ENCODE results near the gene FAM50B. TPM values are rescaled to one million over a fixed set of nuclear protein-coding genes. Genes with fewer than 3 reads are reported as not detected.

FAM50B gene, protein sequence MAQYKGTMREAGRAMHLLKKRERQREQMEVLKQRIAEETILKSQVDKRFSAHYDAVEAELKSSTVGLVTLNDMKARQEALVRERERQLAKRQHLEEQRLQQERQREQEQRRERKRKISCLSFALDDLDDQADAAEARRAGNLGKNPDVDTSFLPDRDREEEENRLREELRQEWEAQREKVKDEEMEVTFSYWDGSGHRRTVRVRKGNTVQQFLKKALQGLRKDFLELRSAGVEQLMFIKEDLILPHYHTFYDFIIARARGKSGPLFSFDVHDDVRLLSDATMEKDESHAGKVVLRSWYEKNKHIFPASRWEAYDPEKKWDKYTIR
- 10 to 100 TPM in 3 of 4 donors, 1 to 10 TPM in 1; 9.3 to 13.0 (median 11.1) TPM for polyA plus RNA-seq
- long read RNA-seq, donor 1, transcript FAM50B-203 (2 exons, 1,643 nt): minor isoform, 8 of 18 reads
- long read RNA-seq, donor 1, transcript FAM50B-202 (1 exons, 1,935 nt): major isoform, 10 of 18 reads
- long read RNA-seq, donor 1, partial matches to known transcripts: 0 of 18 reads
- long read RNA-seq, donor 1, other reads (novel, unspliced or antisense): 0 of 18 reads
- long read RNA-seq, donor 2, transcript FAM50B-202 (1 exons, 1,935 nt): major isoform, 10 of 13 reads
- long read RNA-seq, donor 2, partial matches to known transcripts: 0 of 13 reads
- long read RNA-seq, donor 2, other reads (novel, unspliced or antisense): 0 of 13 reads
- long read RNA-seq, donor 3, transcript FAM50B-202 (1 exons, 1,935 nt): major isoform, 9 of 10 reads
- long read RNA-seq, donor 3, partial matches to known transcripts: 0 of 10 reads
- long read RNA-seq, donor 3, other reads (novel, unspliced or antisense): 0 of 10 reads
- long read RNA-seq, donor 4: 0 reads
- long read RNA-seq, donor 5, transcript FAM50B-202 (1 exons, 1,935 nt): major isoform, 6 of 6 reads
- long read RNA-seq, donor 5, partial matches to known transcripts: 0 of 6 reads
- long read RNA-seq, donor 5, other reads (novel, unspliced or antisense): 0 of 6 reads
- long read RNA-seq, donor 6, partial matches to known transcripts: 0 of 8 reads
- long read RNA-seq, donor 6, other reads (novel, unspliced or antisense): 0 of 8 reads
- long read RNA-seq, donor 7, transcript FAM50B-203 (2 exons, 1,643 nt): minor isoform, 7 of 42 reads
- long read RNA-seq, donor 7, transcript FAM50B-202 (1 exons, 1,935 nt): major isoform, 35 of 42 reads
- long read RNA-seq, donor 7, partial matches to known transcripts: 0 of 42 reads
- long read RNA-seq, donor 7, other reads (novel, unspliced or antisense): 0 of 42 reads
- long read RNA-seq, donor 8, partial matches to known transcripts: 0 of 2 reads
- long read RNA-seq, donor 8, other reads (novel, unspliced or antisense): 0 of 2 reads
- long read RNA-seq, donor 9, partial matches to known transcripts: 0 of 3 reads
- long read RNA-seq, donor 9, other reads (novel, unspliced or antisense): 0 of 3 reads
- long read RNA-seq, donor 10, transcript FAM50B-202 (1 exons, 1,935 nt): major isoform, 8 of 11 reads
- long read RNA-seq, donor 10, partial matches to known transcripts: 0 of 11 reads
- long read RNA-seq, donor 10, other reads (novel, unspliced or antisense): 0 of 11 reads

DNA sequence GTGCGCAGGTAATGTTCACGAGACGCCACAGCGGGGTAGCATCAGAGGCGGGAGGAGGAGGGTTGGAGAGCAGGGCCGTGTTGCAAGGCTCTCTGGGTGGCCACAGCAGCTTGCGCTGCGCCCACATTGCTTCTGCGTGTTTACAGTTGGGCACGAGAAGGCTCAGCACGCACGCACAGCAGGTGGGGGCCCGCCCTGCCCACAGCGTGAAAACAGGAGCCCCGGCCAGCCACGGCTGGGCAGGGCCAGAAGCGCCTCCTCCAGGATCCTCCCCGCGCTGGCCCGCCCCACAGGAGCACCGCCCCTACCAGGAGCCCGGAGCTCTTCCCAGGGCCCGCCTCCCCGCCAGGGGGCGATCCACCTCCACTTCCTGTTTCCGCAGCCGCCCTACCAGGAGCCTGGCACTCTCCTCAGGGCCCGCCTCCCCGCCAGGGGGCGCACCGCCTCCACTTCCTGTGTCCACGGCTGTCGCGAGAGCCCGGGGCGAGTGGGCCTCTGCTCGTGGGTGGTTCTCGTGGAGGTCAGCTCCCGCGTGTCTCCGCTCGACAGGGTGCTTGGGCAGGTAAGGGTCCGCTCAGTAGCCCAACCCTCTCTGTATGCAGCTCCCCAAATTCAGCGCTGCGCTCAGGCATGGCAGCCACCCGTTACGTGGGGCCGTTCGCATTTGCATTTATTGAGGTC lies at the start of gene FAM50B:
TSS of gene FAM50B (plus strand) at position 449 of the 681 bp plus-strand sequence. CDS start 439 bp downstream, outside the sequence.
- peak within 1 kb of the TSS; percentile 32 to 59 (median 46) for H3K4me3 ChIP-seq (ENCODE audit: low read depth in 1 of 3, low read length in 3 of 3)
- DNase-seq (peak; percentile 84 to 95), FAIRE-seq (no peak)
- H3K27me3 ChIP-seq (ENCODE audit: control insufficient read depth in 3 of 3, insufficient read depth in 3 of 3, low read length in 3 of 3): no peaks in the 10 kb centered on the region
- WGBS, 3 donors: 49 to 56% (median 53%) methylated on average over 44 to 49 of the region's 49 CpGs
- H3K9me3 ChIP-seq (ENCODE audit: control insufficient read depth in 2 of 2, insufficient read depth in 1 of 2, low read depth in 1 of 2, low read length in 1 of 2): peaks cover 0 to 9% of the 10 kb centered on the region in 2 donors
- H3K27ac ChIP-seq (ENCODE audit: low read depth in 1 of 3, low read length in 2 of 3): peak within 1 kb of the TSS; percentile 46 to 83 (median 51)
- H3K4me1 ChIP-seq (ENCODE audit: control insufficient read depth in 3 of 3, insufficient read depth in 2 of 3, low read depth in 1 of 3, low read length in 2 of 3): peaks cover 0 to 5% (median 0%) of the 10 kb centered on the region in 3 donors
- peaks cover 0 to 3% (median 0%) of the 10 kb centered on the region in 3 donors for H3K36me3 ChIP-seq (ENCODE audit: control insufficient read depth in 3 of 3, insufficient read depth in 2 of 3, low read depth in 1 of 3, low read length in 3 of 3)

DNA sequence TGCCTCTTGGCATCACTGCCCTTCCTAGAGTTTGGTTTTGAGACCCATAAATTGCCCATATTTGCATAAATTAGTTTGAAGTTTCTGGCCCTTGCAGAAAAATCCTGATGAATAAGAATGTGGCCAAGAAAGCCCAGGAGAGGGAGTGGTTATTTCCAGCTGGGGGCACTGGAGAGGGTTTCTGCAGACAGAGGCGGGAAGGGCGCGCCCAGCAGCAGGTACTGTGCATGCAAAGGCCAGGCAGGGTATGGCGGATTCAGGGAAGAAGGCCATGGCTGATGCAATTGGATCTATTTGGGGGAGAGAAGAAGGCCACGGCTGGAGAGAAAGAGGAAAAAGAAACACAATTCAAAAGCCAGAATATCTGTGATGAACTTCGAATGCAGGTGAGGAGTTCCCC lies 49.5 kb upstream of the FAM50B start:
- WGBS, 3 donors: 79 to 95% (median 93%) methylated on average over 6 of the region's 6 CpGs
- Histone ChIP-seq H3K36me3 (ENCODE audit: control insufficient read depth in 3 of 3, insufficient read depth in 2 of 3, low read depth in 1 of 3, low read length in 3 of 3) (no peaks in the 10 kb centered on the region), H3K9me3 (ENCODE audit: control insufficient read depth in 2 of 2, insufficient read depth in 1 of 2, low read depth in 1 of 2, low read length in 1 of 2) (no peaks in the 10 kb centered on the region), H3K4me3 (ENCODE audit: low read depth in 1 of 3, low read length in 3 of 3) (no peak overlapping the region), H3K27ac (ENCODE audit: low read depth in 1 of 3, low read length in 2 of 3) (no peak overlapping the region), H3K4me1 (ENCODE audit: control insufficient read depth in 3 of 3, insufficient read depth in 2 of 3, low read depth in 1 of 3, low read length in 2 of 3) (peaks cover 4 to 29% (median 7%) of the 10 kb centered on the region in 3 donors), H3K27me3 (ENCODE audit: control insufficient read depth in 3 of 3, insufficient read depth in 3 of 3, low read length in 3 of 3) (no peaks in the 10 kb centered on the region)
- FAIRE-seq: no peak
- DNase-seq: no peak

- FAIRE-seq (no peak), DNase-seq (no peak)
- Histone ChIP-seq H3K4me1 (ENCODE audit: control insufficient read depth in 3 of 3, insufficient read depth in 2 of 3, low read depth in 1 of 3, low read length in 2 of 3) (peaks cover 4 to 39% (median 7%) of the 10 kb centered on the region in 3 donors), H3K4me3 (ENCODE audit: low read depth in 1 of 3, low read length in 3 of 3) (no peak overlapping the region), H3K36me3 (ENCODE audit: control insufficient read depth in 3 of 3, insufficient read depth in 2 of 3, low read depth in 1 of 3, low read length in 3 of 3) (no peaks in the 10 kb centered on the region), H3K27me3 (ENCODE audit: control insufficient read depth in 3 of 3, insufficient read depth in 3 of 3, low read length in 3 of 3) (no peaks in the 10 kb centered on the region), H3K27ac (ENCODE audit: low read depth in 1 of 3, low read length in 2 of 3) (no peak overlapping the region), H3K9me3 (ENCODE audit: control insufficient read depth in 2 of 2, insufficient read depth in 1 of 2, low read depth in 1 of 2, low read length in 1 of 2) (no peaks in the 10 kb centered on the region)
- 78 to 80% (median 80%) methylated on average over 11 of the region's 11 CpGs for WGBS, 3 donors
Observed at GRCh38 chr6:3800850-3801591, 48.2 kb upstream of the FAM50B start.

GRCh38 chr6:3801960-3802359 lies 47.2 kb upstream of the FAM50B start:
- H3K36me3 ChIP-seq (ENCODE audit: control insufficient read depth in 3 of 3, insufficient read depth in 2 of 3, low read depth in 1 of 3, low read length in 3 of 3): no peaks in the 10 kb centered on the region
- H3K4me1 ChIP-seq (ENCODE audit: control insufficient read depth in 3 of 3, insufficient read depth in 2 of 3, low read depth in 1 of 3, low read length in 2 of 3): peaks cover 4 to 48% (median 8%) of the 10 kb centered on the region in 3 donors
- no peaks in the 10 kb centered on the region for H3K27me3 ChIP-seq (ENCODE audit: control insufficient read depth in 3 of 3, insufficient read depth in 3 of 3, low read length in 3 of 3)
- H3K4me3 ChIP-seq (ENCODE audit: low read depth in 1 of 3, low read length in 3 of 3): no peak overlapping the region
- no peaks in the 10 kb centered on the region for H3K9me3 ChIP-seq (ENCODE audit: control insufficient read depth in 2 of 2, insufficient read depth in 1 of 2, low read depth in 1 of 2, low read length in 1 of 2)
- no peak for FAIRE-seq
- WGBS, 3 donors: 86 to 92% (median 89%) methylated on average over 5 of the region's 5 CpGs
- no peak for DNase-seq
- no peak overlapping the region for H3K27ac ChIP-seq (ENCODE audit: low read depth in 1 of 3, low read length in 2 of 3)

GRCh38 chr6:3803627-3804468 lies 45.3 kb upstream of the FAM50B start:
- Histone ChIP-seq H3K27ac (ENCODE audit: low read depth in 1 of 3, low read length in 2 of 3) (peak overlapping the region in 2 of 3 donors; percentile 24 to 68), H3K27me3 (ENCODE audit: control insufficient read depth in 3 of 3, insufficient read depth in 3 of 3, low read length in 3 of 3) (no peaks in the 10 kb centered on the region), H3K4me3 (ENCODE audit: low read depth in 1 of 3, low read length in 3 of 3) (no peak overlapping the region), H3K4me1 (ENCODE audit: control insufficient read depth in 3 of 3, insufficient read depth in 2 of 3, low read depth in 1 of 3, low read length in 2 of 3) (peaks cover 0 to 36% (median 6%) of the 10 kb centered on the region in 3 donors), H3K36me3 (ENCODE audit: control insufficient read depth in 3 of 3, insufficient read depth in 2 of 3, low read depth in 1 of 3, low read length in 3 of 3) (no peaks in the 10 kb centered on the region), H3K9me3 (ENCODE audit: control insufficient read depth in 2 of 2, insufficient read depth in 1 of 2, low read depth in 1 of 2, low read length in 1 of 2) (no peaks in the 10 kb centered on the region)
- DNase-seq (peak in 1 of 2 donors; percentile 26), FAIRE-seq (no peak)
- WGBS, 3 donors: 61 to 88% (median 77%) methylated on average over 12 of the region's 12 CpGs

DNA sequence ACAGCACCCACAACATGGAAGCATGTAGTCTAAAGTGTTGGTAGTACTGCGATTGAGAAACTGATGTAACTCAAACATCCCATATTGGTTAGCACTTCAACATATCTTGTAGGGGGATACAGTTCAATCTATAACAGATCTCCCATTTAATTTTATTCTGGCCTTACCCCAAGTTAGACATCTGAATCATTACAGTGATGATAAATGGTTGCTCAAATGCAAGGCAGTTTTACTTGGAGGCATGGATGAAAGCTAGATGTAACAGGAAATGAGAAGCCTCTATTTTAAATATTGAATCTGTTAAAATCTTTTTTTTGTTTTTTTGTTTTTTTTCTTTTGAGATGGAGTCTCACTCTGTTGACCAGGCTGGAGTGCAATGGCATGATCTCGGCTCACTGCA lies 44.2 kb upstream of the FAM50B start:
- Histone ChIP-seq H3K27me3 (ENCODE audit: control insufficient read depth in 3 of 3, insufficient read depth in 3 of 3, low read length in 3 of 3) (no peaks in the 10 kb centered on the region), H3K4me3 (ENCODE audit: low read depth in 1 of 3, low read length in 3 of 3) (no peak overlapping the region), H3K27ac (ENCODE audit: low read depth in 1 of 3, low read length in 2 of 3) (peak overlapping the region in 2 of 3 donors; percentile 76 to 94), H3K36me3 (ENCODE audit: control insufficient read depth in 3 of 3, insufficient read depth in 2 of 3, low read depth in 1 of 3, low read length in 3 of 3) (no peaks in the 10 kb centered on the region), H3K9me3 (ENCODE audit: control insufficient read depth in 2 of 2, insufficient read depth in 1 of 2, low read depth in 1 of 2, low read length in 1 of 2) (no peaks in the 10 kb centered on the region), H3K4me1 (ENCODE audit: control insufficient read depth in 3 of 3, insufficient read depth in 2 of 3, low read depth in 1 of 3, low read length in 2 of 3) (peaks cover 0 to 34% (median 2%) of the 10 kb centered on the region in 3 donors)
- FAIRE-seq (no peak), DNase-seq (no peak)
- 97 to 98% (median 98%) methylated on average over 2 of the region's 2 CpGs for WGBS, 3 donors

All from small intestine (tissue), 16 donors.